ENCODE measurements around the gene NPB.
A peak's percentile ranks its signal among the peaks of the same experiment; 100 is the strongest.

The NPB gene

GRCh38 chr17:81923302-81924260 lies 21.5 kb downstream of the NPB start:
- peak overlapping the region; percentile 83 to 88 for H3K4me3 ChIP-seq (ENCODE audit: low read depth in 1 of 2, low read length in 1 of 2)
- H3K9me3 ChIP-seq: no peaks in the 10 kb centered on the region
- H3K27me3 ChIP-seq: peaks cover 8% of the 10 kb centered on the region
- peaks cover 89 to 92% of the 10 kb centered on the region in 2 experiments for H3K4me1 ChIP-seq (ENCODE audit: control insufficient read depth in 1 of 2, insufficient read depth in 1 of 2, low read depth in 1 of 2, low read length in 1 of 2)
- peaks cover 8% of the 10 kb centered on the region for H3K36me3 ChIP-seq
- TF ChIP-seq CTCF (IDR thresholded peaks at IDR 0.05): no peak
- H3K27ac ChIP-seq: peak overlapping the region; percentile 95

GRCh38 chr17:81924557-81925532 lies 22.8 kb downstream of the NPB start:
- H3K27me3 ChIP-seq: peaks cover 21% of the 10 kb centered on the region
- H3K27ac ChIP-seq: peak overlapping the region; percentile 95
- peak overlapping the region; percentile 83 to 88 for H3K4me3 ChIP-seq (ENCODE audit: low read depth in 1 of 2, low read length in 1 of 2)
- no peak for TF ChIP-seq CTCF (IDR thresholded peaks at IDR 0.05)
- H3K36me3 ChIP-seq: no peaks in the 10 kb centered on the region
- no peaks in the 10 kb centered on the region for H3K9me3 ChIP-seq
- peaks cover 82 to 83% of the 10 kb centered on the region in 2 experiments for H3K4me1 ChIP-seq (ENCODE audit: control insufficient read depth in 1 of 2, insufficient read depth in 1 of 2, low read depth in 1 of 2, low read length in 1 of 2)

- no peak for TF ChIP-seq CTCF (IDR thresholded peaks at IDR 0.05)
- Histone ChIP-seq H3K27ac (peak overlapping the region; percentile 95), H3K27me3 (peaks cover 32% of the 10 kb centered on the region), H3K4me1 (ENCODE audit: control insufficient read depth in 1 of 2, insufficient read depth in 1 of 2, low read depth in 1 of 2, low read length in 1 of 2) (peaks cover 71 to 72% of the 10 kb centered on the region in 2 experiments), H3K9me3 (no peaks in the 10 kb centered on the region), H3K4me3 (ENCODE audit: low read depth in 1 of 2, low read length in 1 of 2) (peak overlapping the region; percentile 83 to 88), H3K36me3 (no peaks in the 10 kb centered on the region)
These were observed 23.9 kb downstream of the NPB start for GRCh38 chr17:81925860-81926450.

GRCh38 chr17:81926451-81927151 lies 24.6 kb downstream of the NPB start:
- TF ChIP-seq CTCF (IDR thresholded peaks at IDR 0.05): no peak
- H3K4me3 ChIP-seq (ENCODE audit: low read depth in 1 of 2, low read length in 1 of 2): peak overlapping the region; percentile 83 to 88
- no peaks in the 10 kb centered on the region for H3K9me3 ChIP-seq
- H3K27me3 ChIP-seq: peaks cover 38% of the 10 kb centered on the region
- peak overlapping the region; percentile 95 for H3K27ac ChIP-seq
- no peaks in the 10 kb centered on the region for H3K36me3 ChIP-seq
- H3K4me1 ChIP-seq (ENCODE audit: control insufficient read depth in 1 of 2, insufficient read depth in 1 of 2, low read depth in 1 of 2, low read length in 1 of 2): peaks cover 64 to 66% of the 10 kb centered on the region in 2 experiments

All from neutrophil (primary cell).